MCF 10A (cell line): ENCODE results near the gene BTNL9. TPM values are rescaled to one million over a fixed set of nuclear protein-coding genes. Genes with fewer than 3 reads are reported as not detected.
"Not testable (repeated sequence)": the region's sequence is repeated elsewhere in the genome, so short reads cannot be mapped to it uniquely, and the experiment has no call there.

Source experiments
- BruUV-seq: library from RNA; stranded (reverse); fragments of 400-500 nt; replicated peaks from 2 replicates; lab custom pipeline; 2021; lab: Mats Ljungman, UMichigan
- CTCF ChIA-PET: fragments of 300-600 bp; sonication (Branson Sonifier 250); formaldehyde crosslinking; extraction: SDS; loops from one replicate; lab custom pipeline; 2021; ENCODE audit warnings: antibody characterized with exemption, inconsistent platforms; lab: Yijun Ruan, JAX
- POLR2A ChIA-PET: fragments of 300-600, 350-650 bp; sonication (Branson Sonifier 250); formaldehyde crosslinking; extraction: SDS; loops from one replicate; lab custom pipeline; 2020; ENCODE audit warnings: antibody characterized with exemption, inconsistent platforms; lab: Yijun Ruan, JAX
- DNase-seq: peaks from one replicate; pipeline ENCODE4 v3.0.0-alpha.2; 2018; ENCODE audit not compliant: unreplicated experiment
- H3K27ac Mint-ChIP-seq: one replicate; pipeline ENCODE4 v1.8.0; 2022; ENCODE audit warnings: mild to moderate bottlenecking, low read depth, mixed read lengths; ENCODE audit not compliant: unreplicated experiment
- H3K27me3 Mint-ChIP-seq: one replicate; pipeline ENCODE4 v1.8.0; 2022; ENCODE audit warnings: mixed read lengths; ENCODE audit not compliant: insufficient read depth, unreplicated experiment
- H3K36me3 Mint-ChIP-seq: one replicate; pipeline ENCODE4 v1.8.0; 2022; ENCODE audit warnings: mild to moderate bottlenecking, moderate library complexity, mixed read lengths; ENCODE audit not compliant: insufficient read depth, unreplicated experiment
- H3K4me1 Mint-ChIP-seq: one replicate; pipeline ENCODE4 v1.8.0; 2022; ENCODE audit warnings: mixed read lengths; ENCODE audit not compliant: insufficient read depth, unreplicated experiment
- H3K4me3 Mint-ChIP-seq: one replicate; pipeline ENCODE4 v1.8.0; 2022; ENCODE audit warnings: mild to moderate bottlenecking, moderate library complexity, mixed read lengths; ENCODE audit not compliant: unreplicated experiment
- H3K9me3 Mint-ChIP-seq: one replicate; pipeline ENCODE4 v1.8.0; 2022; ENCODE audit warnings: mixed read lengths; ENCODE audit not compliant: unreplicated experiment
- intact Hi-C: fragments of 100-400 bp; cut with micrococcal nuclease; formaldehyde crosslinking; loops from 2 replicates; pipeline ENCODE4 v1.14.1; 2022
- total RNA-seq: library from RNA; stranded (reverse); gene quantifications from 2 replicates; pipeline ENCODE4 v1.2.3, GENCODE V29; 2022
- TF ChIP-seq, protein P1 (sequence below): fragments of 200-600 bp; IDR thresholded peaks from one replicate; pipeline ENCODE4 v1.8.0; 2022; ENCODE audit warnings: antibody characterized with exemption, mild to moderate bottlenecking; ENCODE audit not compliant: unreplicated experiment

BTNL9 gene
- total RNA-seq, 1 experiment from 2014 or later: not detected

GRCh38 chr5:181008136-181008535 is 31.9 kb upstream of the BTNL9 start:
- intact Hi-C loops: no loop called here
- CTCF ChIA-PET: no interaction called here
- H3K27ac Mint-ChIP-seq: no peak overlapping the region
- DNase-seq: no peak
- no peaks in the 10 kb centered on the region for H3K9me3 Mint-ChIP-seq
- BruUV-seq: no TSS peak
- POLR2A ChIA-PET: no interaction called here
- H3K4me1 Mint-ChIP-seq: no peaks in the 10 kb centered on the region
- no peaks in the 10 kb centered on the region for H3K27me3 Mint-ChIP-seq
- TF ChIP-seq, protein P1, sequence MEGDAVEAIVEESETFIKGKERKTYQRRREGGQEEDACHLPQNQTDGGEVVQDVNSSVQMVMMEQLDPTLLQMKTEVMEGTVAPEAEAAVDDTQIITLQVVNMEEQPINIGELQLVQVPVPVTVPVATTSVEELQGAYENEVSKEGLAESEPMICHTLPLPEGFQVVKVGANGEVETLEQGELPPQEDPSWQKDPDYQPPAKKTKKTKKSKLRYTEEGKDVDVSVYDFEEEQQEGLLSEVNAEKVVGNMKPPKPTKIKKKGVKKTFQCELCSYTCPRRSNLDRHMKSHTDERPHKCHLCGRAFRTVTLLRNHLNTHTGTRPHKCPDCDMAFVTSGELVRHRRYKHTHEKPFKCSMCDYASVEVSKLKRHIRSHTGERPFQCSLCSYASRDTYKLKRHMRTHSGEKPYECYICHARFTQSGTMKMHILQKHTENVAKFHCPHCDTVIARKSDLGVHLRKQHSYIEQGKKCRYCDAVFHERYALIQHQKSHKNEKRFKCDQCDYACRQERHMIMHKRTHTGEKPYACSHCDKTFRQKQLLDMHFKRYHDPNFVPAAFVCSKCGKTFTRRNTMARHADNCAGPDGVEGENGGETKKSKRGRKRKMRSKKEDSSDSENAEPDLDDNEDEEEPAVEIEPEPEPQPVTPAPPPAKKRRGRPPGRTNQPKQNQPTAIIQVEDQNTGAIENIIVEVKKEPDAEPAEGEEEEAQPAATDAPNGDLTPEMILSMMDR: no peak
- H3K4me3 Mint-ChIP-seq: no peak overlapping the region
- no peaks in the 10 kb centered on the region for H3K36me3 Mint-ChIP-seq

- H3K4me3 Mint-ChIP-seq, BruUV-seq, H3K27ac Mint-ChIP-seq, intact Hi-C loops, H3K9me3 Mint-ChIP-seq, H3K27me3 Mint-ChIP-seq, DNase-seq, H3K4me1 Mint-ChIP-seq, H3K36me3 Mint-ChIP-seq: not testable (repeated sequence)
- POLR2A ChIA-PET: interaction anchor here (0.9 kb wide), 1 partner anchor 40 kb away, joined by 3 read pairs; no protein-coding TSS in a partner anchor
- CTCF ChIA-PET: interaction anchor here (1.1 kb wide), 1 partner anchor 12 kb away, joined by 4 read pairs; no protein-coding TSS in a partner anchor
Measured at GRCh38 chr5:181010018-181010417, 30.0 kb upstream of the BTNL9 start.

DNA sequence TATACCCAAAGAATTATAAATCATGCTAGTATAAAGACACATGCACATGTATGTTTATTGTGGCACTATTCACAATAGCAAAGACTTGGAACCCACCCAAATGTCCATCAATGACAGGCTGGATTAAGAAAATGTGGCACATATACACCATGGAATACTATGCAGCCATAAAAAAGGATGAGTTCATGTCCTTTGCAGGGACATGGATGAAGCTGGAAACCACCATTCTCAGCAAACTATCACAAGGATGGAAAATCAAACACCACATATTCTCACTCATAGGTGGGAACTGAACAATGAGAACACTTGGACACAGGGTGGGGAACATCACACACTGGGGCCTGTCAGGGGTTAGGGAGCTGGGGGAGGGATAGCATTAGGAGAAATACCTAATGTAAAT is 25.4 kb upstream of the BTNL9 start:
- H3K9me3 Mint-ChIP-seq, BruUV-seq, H3K4me3 Mint-ChIP-seq, DNase-seq, H3K36me3 Mint-ChIP-seq, H3K4me1 Mint-ChIP-seq, H3K27ac Mint-ChIP-seq, CTCF ChIA-PET, POLR2A ChIA-PET, H3K27me3 Mint-ChIP-seq, intact Hi-C loops: not testable (repeated sequence)

DNA sequence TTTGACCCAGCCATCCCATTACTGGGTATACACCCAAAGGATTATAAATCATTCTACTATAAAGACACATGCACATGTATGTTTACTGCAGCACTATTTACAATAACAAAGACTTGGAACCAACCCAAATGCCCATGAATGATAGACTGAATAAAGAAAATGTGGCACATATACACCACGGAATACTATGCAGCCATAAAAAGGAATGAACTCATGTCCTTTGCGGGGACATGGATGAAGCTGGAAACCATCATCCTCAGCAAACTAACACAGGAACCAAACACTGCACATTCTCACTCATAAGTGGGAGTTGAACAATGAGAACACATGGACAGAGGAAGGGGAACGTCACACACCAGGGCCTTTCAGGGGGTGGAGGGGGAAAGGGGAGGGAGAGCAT is 22.6 kb upstream of the BTNL9 start:
- POLR2A ChIA-PET: interaction anchor here (1.6 kb wide), 1 partner anchor 15 kb away, joined by 4 read pairs; no protein-coding TSS in a partner anchor
- intact Hi-C loops, H3K27me3 Mint-ChIP-seq, CTCF ChIA-PET, H3K4me1 Mint-ChIP-seq, H3K9me3 Mint-ChIP-seq, H3K27ac Mint-ChIP-seq, H3K36me3 Mint-ChIP-seq, BruUV-seq, H3K4me3 Mint-ChIP-seq, DNase-seq: not testable (repeated sequence)

DNA sequence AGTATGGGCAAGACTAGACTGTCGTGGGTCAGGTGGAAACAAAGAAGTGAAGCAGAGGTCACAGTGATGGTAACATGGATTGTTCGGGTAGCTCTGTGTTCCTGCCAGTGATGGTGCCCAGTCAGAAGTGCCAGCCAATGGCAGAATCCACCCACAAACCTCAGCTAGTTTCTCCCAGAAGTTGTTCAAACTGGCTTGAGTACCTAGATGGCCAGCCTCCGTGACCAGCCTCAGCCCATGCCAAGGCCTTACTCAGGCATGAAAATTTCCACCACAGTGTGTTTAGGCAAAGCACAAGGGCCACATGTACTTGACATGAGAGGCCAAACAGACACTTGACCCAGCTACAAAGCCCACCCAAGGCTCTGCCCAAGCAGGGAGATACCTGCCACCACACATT is 19.4 kb upstream of the BTNL9 start:
- intact Hi-C loops: no loop called here
- CTCF ChIA-PET: interaction anchor here (1.1 to 1.7 kb wide), 2 partner anchors 10 to 130 kb away, joined by 3 read pairs; no protein-coding TSS in a partner anchor
- H3K4me3 Mint-ChIP-seq: no peak overlapping the region
- no peaks in the 10 kb centered on the region for H3K36me3 Mint-ChIP-seq
- TF ChIP-seq, protein P1: no peak
- no TSS peak for BruUV-seq
- no peaks in the 10 kb centered on the region for H3K27me3 Mint-ChIP-seq
- H3K4me1 Mint-ChIP-seq: no peaks in the 10 kb centered on the region
- DNase-seq: no peak
- no peak overlapping the region for H3K27ac Mint-ChIP-seq
- POLR2A ChIA-PET: interaction anchor here (0.6 kb wide), 1 partner anchor 133 kb away, joined by 3 read pairs; no protein-coding TSS in a partner anchor
- H3K9me3 Mint-ChIP-seq: peaks cover 8% of the 10 kb centered on the region
